ENCODE data around the gene ELMO3. TPM values are rescaled to one million over a fixed set of nuclear protein-coding genes. Genes with fewer than 3 reads are reported as not detected.

The ELMO3 gene
- total RNA-seq, 4 donors from 2014 or later, result 1.9 to 4.2 (median 3.1) TPM

Small RNA genes within 50 kb of the gene (small RNA-seq; reads per million reads assigned to genes)
- gene MIR328, result 27.4 reads per million, percentile 94 among the genes with 10 or more reads in this experiment

Other genes with a start within 250 kb of the ELMO3 start
- gene CES3, start 237.9 kb upstream of the ELMO3 start, total RNA-seq, result 1 to 10 TPM in 1 of 4 donors, under 1 TPM in 3; 0.31 to 1.6 (median 0.84) TPM
- gene CES4A, start 210.5 kb upstream of the ELMO3 start, total RNA-seq, result 10 to 100 TPM in 3 of 4 donors, 1 to 10 TPM in 1; 4.4 to 48.1 (median 14.3) TPM
- gene CBFB, start 170.0 kb upstream of the ELMO3 start, total RNA-seq, result 10 to 100 TPM; 30.3 to 77.6 (median 35.4) TPM
- 10 to 100 TPM; 12.1 to 28.8 (median 16.4) TPM for gene PHAF1, start 89.2 kb upstream of the ELMO3 start, total RNA-seq
- gene B3GNT9, start 48.1 kb upstream of the ELMO3 start, total RNA-seq, result 10 to 100 TPM in 3 of 4 donors, 1 to 10 TPM in 1; 6.8 to 19.2 (median 14.9) TPM
- 10 to 100 TPM; 25.3 to 32.5 (median 28.9) TPM for gene TRADD, start 39.2 kb upstream of the ELMO3 start, total RNA-seq
- 10 to 100 TPM; 12.8 to 24.7 (median 15.9) TPM for gene FBXL8, start 39.2 kb upstream of the ELMO3 start, total RNA-seq
- 10 to 100 TPM; 21.2 to 77.2 (median 35.8) TPM for gene HSF4, start 34.4 kb upstream of the ELMO3 start, total RNA-seq
- 10 to 100 TPM; 17.1 to 60.4 (median 41.3) TPM for gene NOL3, start 28.6 kb upstream of the ELMO3 start, total RNA-seq
- gene MATCAP1, start 15.2 kb upstream of the ELMO3 start, total RNA-seq, result 10 to 100 TPM; 12.6 to 53.4 (median 17.2) TPM
- gene EXOC3L1, start 9.0 kb upstream of the ELMO3 start, total RNA-seq, result 10 to 100 TPM in 1 of 4 donors, 1 to 10 TPM in 3; 2.3 to 28.8 (median 3.4) TPM
- gene E2F4, start 7.0 kb upstream of the ELMO3 start, total RNA-seq, result 100 to 1,000 TPM in 2 of 4 donors, 10 to 100 TPM in 2; 84.9 to 156 (median 107) TPM
- 10 to 100 TPM; 33.0 to 45.4 (median 40.8) TPM for gene TMEM208, start 28.0 kb downstream of the ELMO3 start, total RNA-seq
- 10 to 100 TPM; 15.1 to 53.3 (median 32.5) TPM for gene FHOD1, start 48.4 kb downstream of the ELMO3 start, total RNA-seq
- gene SLC9A5, start 49.8 kb downstream of the ELMO3 start, total RNA-seq, result 1 to 10 TPM in 1 of 4 donors, under 1 TPM in 3; 0.37 to 1.2 (median 0.72) TPM
- gene PLEKHG4, start 80.4 kb downstream of the ELMO3 start, total RNA-seq, result 10 to 100 TPM in 3 of 4 donors, 1 to 10 TPM in 1; 5.8 to 19.9 (median 12.4) TPM
- under 1 TPM in 2 of 4 donors, not detected in 2; 0.24 to 0.93 TPM for gene KCTD19, start 127.6 kb downstream of the ELMO3 start, total RNA-seq
- 1 to 10 TPM in 2 of 4 donors, under 1 TPM in 1, not detected in 1; 0.84 to 2.8 (median 1.0) TPM for gene LRRC36, start 127.7 kb downstream of the ELMO3 start, total RNA-seq
- gene TPPP3, start 194.4 kb downstream of the ELMO3 start, total RNA-seq, result 10 to 100 TPM in 2 of 4 donors, 1 to 10 TPM in 2; 1.0 to 24.9 (median 8.9) TPM
- 10 to 100 TPM in 2 of 4 donors, 1 to 10 TPM in 2; 8.0 to 14.2 (median 11.4) TPM for gene ZDHHC1, start 217.3 kb downstream of the ELMO3 start, total RNA-seq
- gene HSD11B2, start 232.0 kb downstream of the ELMO3 start, total RNA-seq, result 1 to 10 TPM in 3 of 4 donors, not detected in 1; 1.7 to 2.7 (median 2.0) TPM

Data from omental fat pad (tissue), 4 donors.